Measurements from ENCODE around the gene PARD3.

- TF ChIP-seq CTCF (conservative IDR thresholded peaks at IDR 0.05) (no peak), EZH2 (IDR thresholded peaks at IDR 0.05; ENCODE audit: low read depth) (no peak)
Observed at GRCh38 chr10:34771106-34771505, 44.0 kb downstream of the PARD3 start.
